HG03039 (cell line): ENCODE measurements around the gene SLC22A23.
"Not testable (repeated sequence)": the region's sequence is repeated elsewhere in the genome, so short reads cannot be mapped to it uniquely, and the experiment has no call there.

Source experiments
- ATAC-seq: cut with Tn5 transposase; IDR thresholded peaks from one replicate; pipeline ENCODE4 v1.9.1; 2021; ENCODE audit warnings: mild to moderate bottlenecking, moderate library complexity; ENCODE audit not compliant: unreplicated experiment

The SLC22A23 gene

GRCh38 chr6:3386374-3386857, 70.4 kb downstream of the SLC22A23 start:
- ATAC-seq = no peak

- ATAC-seq = no peak
Observed at GRCh38 chr6:3385660-3386151, 71.1 kb downstream of the SLC22A23 start.

- not testable (repeated sequence) for ATAC-seq
Observed at GRCh38 chr6:3385181-3385580, 71.7 kb downstream of the SLC22A23 start.

- no peak for ATAC-seq
Observed at GRCh38 chr6:3384241-3385143, 72.4 kb downstream of the SLC22A23 start.

- ATAC-seq = no peak
Observed at GRCh38 chr6:3383525-3383924, 73.3 kb downstream of the SLC22A23 start.

GRCh38 chr6:3382326-3383279, 74.2 kb downstream of the SLC22A23 start:
- ATAC-seq = no peak

- no peak for ATAC-seq
Observed at GRCh38 chr6:3381233-3381921, 75.5 kb downstream of the SLC22A23 start.

GRCh38 chr6:3380344-3381232, 76.3 kb downstream of the SLC22A23 start:
- ATAC-seq = no peak

- ATAC-seq = no peak
Observed at GRCh38 chr6:3379482-3380060, 77.3 kb downstream of the SLC22A23 start.

GRCh38 chr6:3378808-3379207, 78.0 kb downstream of the SLC22A23 start:
- not testable (repeated sequence) for ATAC-seq

GRCh38 chr6:3378398-3378782, 78.5 kb downstream of the SLC22A23 start:
- ATAC-seq = not testable (repeated sequence)

- no peak for ATAC-seq
Observed at GRCh38 chr6:3377536-3378397, 79.1 kb downstream of the SLC22A23 start.

GRCh38 chr6:3376893-3377535, 79.8 kb downstream of the SLC22A23 start:
- ATAC-seq = no peak

- ATAC-seq = no peak
Observed at GRCh38 chr6:3376064-3376463, 80.8 kb downstream of the SLC22A23 start.

- no peak for ATAC-seq
Observed at GRCh38 chr6:3373597-3374203, 83.2 kb downstream of the SLC22A23 start.

- no peak for ATAC-seq
Observed at GRCh38 chr6:3372912-3373554, 83.8 kb downstream of the SLC22A23 start.
